Activated naive CD4-positive, alpha-beta T cell treated with anti-CD3 and anti-CD28 coated beads, Interleukin-2, amount 50 U/mL, for 16 hours (primary cell): ENCODE data around the gene HSPA12B.

ENCODE experiments used
- DNase-seq: peaks from one replicate; pipeline ENCODE4 v3.0.0-alpha.2; 2020

HSPA12B gene

GRCh38 chr20:3730803-3731672 lies 1.4 kb upstream of the HSPA12B start:
- no peak for DNase-seq

DNA sequence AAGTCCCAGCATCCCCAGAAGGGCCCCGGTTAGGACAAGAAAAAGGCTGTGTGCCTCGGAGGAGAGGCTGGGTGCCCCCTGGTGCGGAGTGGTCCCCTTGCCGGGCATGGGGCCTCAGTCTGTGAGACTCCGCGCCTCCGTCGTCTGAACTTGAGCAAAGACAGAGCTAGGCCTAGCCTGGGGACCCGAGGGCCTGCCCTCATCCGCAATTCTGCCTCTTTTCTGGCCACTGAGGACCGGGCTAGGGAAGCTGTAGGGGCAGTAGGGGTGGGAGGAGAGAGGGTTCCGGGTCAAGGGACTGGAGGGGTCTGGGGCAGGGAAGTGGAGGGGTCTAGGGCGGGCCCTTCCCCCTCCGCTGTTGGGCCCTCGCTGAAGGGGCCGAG lies 550 bp upstream of the HSPA12B start:
- DNase-seq: no peak

DNA sequence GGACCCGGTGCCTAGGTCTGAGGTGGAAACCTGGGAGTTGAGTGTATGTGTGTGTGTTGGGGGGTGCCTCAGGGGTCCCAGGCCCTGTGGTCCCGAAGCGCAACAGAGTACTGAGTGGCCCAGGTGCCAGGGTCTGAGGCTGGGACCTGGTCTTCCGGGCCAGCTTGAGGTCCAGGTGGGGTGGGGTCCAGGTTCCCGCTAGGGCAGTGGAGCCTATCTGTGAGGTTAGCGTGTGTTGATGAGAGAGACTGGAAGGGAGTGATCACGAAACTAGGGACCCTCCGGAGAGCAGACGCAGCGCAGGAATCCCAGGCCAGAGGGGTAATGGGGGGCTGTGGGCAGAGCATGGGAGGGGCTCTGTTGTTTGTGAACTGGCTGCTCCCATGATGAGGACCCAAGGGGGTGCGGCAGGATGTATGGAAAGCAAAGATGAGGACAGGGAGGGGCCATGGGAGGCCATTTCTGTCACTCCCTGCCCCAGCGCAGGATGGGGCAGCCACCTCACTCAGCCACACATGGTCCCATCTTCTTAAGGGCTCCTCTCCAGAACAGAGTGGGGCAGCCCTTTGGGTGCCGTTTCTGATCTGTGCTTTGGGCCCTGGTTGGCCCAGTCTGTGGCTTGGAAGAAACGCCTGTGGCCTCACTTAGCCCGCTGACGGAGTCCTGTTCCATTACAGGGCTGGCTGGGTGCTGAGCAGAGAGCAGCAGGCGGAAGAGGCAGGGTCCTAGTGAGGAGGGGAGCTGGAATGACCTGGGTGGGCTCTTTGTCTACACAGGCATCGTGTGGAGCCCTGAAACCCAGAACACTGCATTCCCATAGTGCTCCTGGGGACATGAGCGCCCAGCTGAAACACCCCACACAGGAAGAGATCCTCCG lies 872 bp downstream of the HSPA12B start:
- no peak for DNase-seq

GRCh38 chr20:3734111-3734843 lies 1.8 kb downstream of the HSPA12B start:
- DNase-seq: no peak

- DNase-seq: no peak
These were observed 3.3 kb downstream of the HSPA12B start for GRCh38 chr20:3735768-3736167.

- no peak for DNase-seq
These were observed 5.9 kb downstream of the HSPA12B start for GRCh38 chr20:3738111-3739053.

- no peak for DNase-seq
These were observed 6.8 kb downstream of the HSPA12B start for GRCh38 chr20:3739054-3739925.

DNA sequence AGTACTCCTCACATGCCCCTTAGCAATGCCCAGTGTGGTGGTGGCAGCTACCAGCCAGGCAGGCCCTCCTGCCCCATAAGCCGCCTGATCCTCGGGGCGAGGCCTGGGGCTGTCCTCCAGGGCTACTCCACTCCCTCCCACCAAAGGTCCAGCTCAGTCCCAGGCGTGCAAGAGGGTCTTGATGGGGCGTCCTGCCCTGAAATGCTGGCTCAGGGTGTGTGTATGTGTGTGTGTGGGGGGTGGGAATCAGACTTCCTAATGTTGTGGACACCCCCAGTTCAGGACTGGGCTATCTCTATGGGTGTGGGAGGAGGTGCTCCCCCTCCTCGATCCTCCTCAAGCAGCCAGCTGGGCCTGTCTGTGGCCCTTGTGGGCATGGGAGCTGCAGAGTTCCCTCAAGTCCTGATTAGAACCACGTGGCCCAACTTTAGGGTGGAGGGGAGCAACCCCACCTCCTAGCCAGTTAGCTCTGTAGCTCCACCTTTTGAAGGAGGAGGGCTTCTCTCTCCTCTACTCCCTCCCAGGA lies 7.5 kb downstream of the HSPA12B start:
- no peak for DNase-seq

- no peak for DNase-seq
These were observed 8.3 kb downstream of the HSPA12B start for GRCh38 chr20:3740615-3741301.

DNA sequence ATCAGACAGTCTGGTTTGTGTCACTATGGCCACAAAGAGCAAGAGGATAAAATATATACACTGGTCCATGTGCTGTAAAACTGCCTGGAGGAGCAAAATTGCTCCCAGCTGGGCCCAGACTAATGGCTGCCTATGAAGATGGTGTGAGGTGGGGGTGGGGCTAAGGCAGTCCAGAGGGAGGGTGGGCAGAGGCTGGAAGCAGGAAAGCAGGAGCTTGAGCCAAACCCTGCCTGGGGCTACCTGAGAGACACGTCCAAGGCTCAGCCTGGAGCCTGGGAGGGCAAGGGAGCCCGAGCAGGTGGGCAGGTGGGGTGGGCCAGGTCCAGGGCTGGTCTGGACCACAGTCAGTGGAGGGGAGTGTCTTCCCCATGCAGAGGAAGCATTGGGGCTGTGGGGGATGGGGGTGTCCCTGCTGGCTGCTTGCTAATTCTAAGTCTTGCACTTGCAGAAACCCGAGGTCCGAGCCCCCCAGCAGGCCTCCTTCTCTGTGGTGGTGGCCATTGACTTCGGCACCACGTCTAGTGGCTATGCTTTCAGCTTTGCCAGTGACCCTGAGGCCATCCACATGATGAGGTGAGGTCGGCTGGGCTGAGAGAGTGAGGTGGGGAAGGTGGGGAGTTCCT lies 9.5 kb downstream of the HSPA12B start:
- DNase-seq: no peak

DNA sequence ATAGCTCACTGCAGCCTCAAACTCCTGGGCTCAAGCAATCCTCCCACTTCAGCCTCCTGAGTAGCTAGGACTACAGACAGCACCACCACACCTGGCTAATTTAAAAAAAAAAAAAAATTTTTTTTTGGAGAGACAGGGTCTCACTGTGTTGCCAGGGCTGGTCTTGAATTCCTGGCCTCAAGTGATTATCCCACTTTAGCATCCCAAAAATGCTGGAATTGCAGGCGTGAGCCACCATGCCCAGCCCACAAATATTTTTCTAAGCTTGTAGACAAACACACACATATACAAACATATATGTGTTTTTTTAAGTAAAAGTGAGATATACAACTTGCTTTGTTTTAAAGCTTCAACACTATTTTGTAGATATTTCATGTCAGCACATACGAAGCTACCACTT lies 10.8 kb downstream of the HSPA12B start:
- no peak for DNase-seq

GRCh38 chr20:3744037-3744436 lies 11.6 kb downstream of the HSPA12B start:
- DNase-seq: no peak

- DNase-seq: peak; percentile 78
These were observed 12.6 kb downstream of the HSPA12B start for GRCh38 chr20:3744806-3745685.

GRCh38 chr20:3745686-3746173 lies 13.2 kb downstream of the HSPA12B start:
- DNase-seq: no peak

- DNase-seq: no peak
These were observed 15.0 kb downstream of the HSPA12B start for GRCh38 chr20:3747471-3747870.

GRCh38 chr20:3748073-3748472 lies 15.6 kb downstream of the HSPA12B start:
- DNase-seq: no peak

DNA sequence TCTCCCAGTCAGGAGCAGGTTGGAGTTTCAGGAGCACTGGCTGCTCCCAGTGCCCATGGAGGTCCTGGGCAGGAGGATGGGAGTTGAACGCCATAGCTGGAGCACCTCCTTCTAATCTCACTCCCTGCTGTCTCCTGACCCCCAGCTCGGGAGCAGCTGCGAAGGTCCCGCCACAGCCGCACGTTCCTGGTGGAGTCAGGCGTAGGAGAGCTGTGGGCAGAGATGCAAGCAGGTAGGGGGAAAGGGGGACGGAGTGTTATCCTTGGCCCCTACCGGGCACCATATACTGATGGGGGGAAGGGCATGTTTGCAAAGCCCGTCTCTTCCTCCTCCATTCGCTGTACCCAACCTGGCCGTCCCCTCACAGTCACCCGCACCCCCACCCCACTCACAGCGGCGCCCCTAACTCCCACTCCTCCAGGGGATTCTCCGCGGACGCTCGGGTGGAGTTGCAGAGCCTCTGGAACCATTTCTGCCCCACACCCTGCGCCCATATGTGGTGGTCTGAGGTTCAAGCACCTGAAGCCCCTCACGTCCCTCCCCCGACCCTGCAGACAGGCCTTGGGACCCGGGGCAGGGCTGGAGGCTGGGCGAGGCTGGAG lies 16.7 kb downstream of the HSPA12B start:
- no peak for DNase-seq
